Lung (tissue), 12 donors: ENCODE measurements around the gene RSL24D1. TPM values are rescaled to one million over a fixed set of nuclear protein-coding genes. Genes with fewer than 3 reads are reported as not detected.
A peak's percentile ranks its signal among the peaks of the same experiment; 100 is the strongest.

Experiments
- ATAC-seq: fragments of 200-7000 bp; cut with Tn5 transposase; one replicate; pipeline ENCODE4 v1.9.1; 2020; ENCODE audit warnings: moderate number of reproducible peaks; ENCODE audit not compliant: insufficient read depth, low FRiP score
- DNase-seq, 3 donors: peaks; one replicate each; pipeline ENCODE4 v3.0.0-alpha.2; 2013 to 2017
- H3K27ac ChIP-seq, 2 donors: one replicate each; pipeline ENCODE4 v1.5.1; 2013; ENCODE audit warnings: mild to moderate bottlenecking in 2 of 2, moderate library complexity in 2 of 2, control low read depth in 1 of 2, inconsistent platforms in 1 of 2, low read depth in 1 of 2, low read length in 1 of 2
- H3K27me3 ChIP-seq, 3 donors: one replicate each; pipeline ENCODE4 v1.5.1; 2013; ENCODE audit warnings: low read length in 2 of 3; ENCODE audit not compliant: control insufficient read depth in 3 of 3, insufficient read depth in 3 of 3
- H3K36me3 ChIP-seq, 4 donors: one replicate each; pipeline ENCODE4 v1.5.1; 2013; ENCODE audit warnings: low read length in 4 of 4, mild to moderate bottlenecking in 1 of 4, moderate library complexity in 1 of 4; ENCODE audit not compliant: control insufficient read depth in 4 of 4, insufficient read depth in 4 of 4
- H3K4me1 ChIP-seq, 5 donors: one replicate each; pipeline ENCODE4 v1.5.1; 2013; ENCODE audit warnings: low read length in 5 of 5, mild to moderate bottlenecking in 2 of 5, moderate library complexity in 1 of 5; ENCODE audit not compliant: control insufficient read depth in 5 of 5, insufficient read depth in 5 of 5
- H3K4me3 ChIP-seq: one replicate; pipeline ENCODE4 v1.5.1; 2013; ENCODE audit warnings: mild to moderate bottlenecking, control low read depth, moderate library complexity
- H3K9ac ChIP-seq, 2 donors: one replicate each; pipeline ENCODE4 v1.5.1; 2013; ENCODE audit warnings: low read length in 2 of 2, control low read depth in 1 of 2; ENCODE audit not compliant: insufficient read depth in 1 of 2
- H3K9me3 ChIP-seq, 4 donors: one replicate each; pipeline ENCODE4 v1.5.1; 2013; ENCODE audit warnings: low read length in 3 of 4, mild to moderate bottlenecking in 1 of 4, moderate library complexity in 1 of 4; ENCODE audit not compliant: control insufficient read depth in 4 of 4, insufficient read depth in 3 of 4
- CTCF ChIP-seq: IDR thresholded peaks from 2 replicates; pipeline ENCODE4 v1.5.1; 2012; ENCODE audit warnings: mild to moderate bottlenecking; ENCODE audit errors: control extremely low read depth, extremely low read depth
- WGBS, 2 donors: extraction: QIAGEN DNeasy Blood & Tissue Kit; methylation state at CpG; one replicate each; pipeline ENCODE4 v1.1.7; 2013; 5-methylcytosine and 5-hydroxymethylcytosine counted together
- polyA plus RNA-seq, 2 donors: library from polyadenylated mRNA; stranded (reverse); fragments of 200-250 nt; gene quantifications; one replicate each; pipeline ENCODE4 v1.2.1, GENCODE V29; 2013
- total RNA-seq, 2 donors: library from RNA; depleted of rRNA in 1 of 2; stranded (reverse); fragments of >200 nt in 1 of 2; gene quantifications; one replicate each; pipeline ENCODE4 v1.2.1, GENCODE V29; 2014 to 2021
- donor health status: control.
- donor health status: control.
- donor health status: Bipolar disorder and iron deficiency.
- donor health status: healthy.
- donor health status: DM: yes; HTN: yes; CAD: no.

RSL24D1 gene
- total and polyA plus RNA-seq, 4 donors: 45.9 to 102 (median 63.9) TPM

- H3K36me3 ChIP-seq: peaks cover 0 to 2% (median 0%) of the 10 kb centered on the region in 4 donors
- no peaks in the 10 kb centered on the region for H3K27me3 ChIP-seq
- DNase-seq (no peak), ATAC-seq (no peak)
- H3K4me3 ChIP-seq: no peak overlapping the region
- 74 to 79% methylated on average over 1 of the region's 1 CpG for WGBS, 2 donors
- TF ChIP-seq CTCF: no peak
- no peak overlapping the region for H3K27ac ChIP-seq
- H3K4me1 ChIP-seq: peaks cover 0 to 3% (median 0%) of the 10 kb centered on the region in 5 donors
- H3K9me3 ChIP-seq: no peaks in the 10 kb centered on the region
- no peak overlapping the region for H3K9ac ChIP-seq
These were observed 44.4 kb upstream of the RSL24D1 start for GRCh38 chr15:55241186-55241585.

DNA sequence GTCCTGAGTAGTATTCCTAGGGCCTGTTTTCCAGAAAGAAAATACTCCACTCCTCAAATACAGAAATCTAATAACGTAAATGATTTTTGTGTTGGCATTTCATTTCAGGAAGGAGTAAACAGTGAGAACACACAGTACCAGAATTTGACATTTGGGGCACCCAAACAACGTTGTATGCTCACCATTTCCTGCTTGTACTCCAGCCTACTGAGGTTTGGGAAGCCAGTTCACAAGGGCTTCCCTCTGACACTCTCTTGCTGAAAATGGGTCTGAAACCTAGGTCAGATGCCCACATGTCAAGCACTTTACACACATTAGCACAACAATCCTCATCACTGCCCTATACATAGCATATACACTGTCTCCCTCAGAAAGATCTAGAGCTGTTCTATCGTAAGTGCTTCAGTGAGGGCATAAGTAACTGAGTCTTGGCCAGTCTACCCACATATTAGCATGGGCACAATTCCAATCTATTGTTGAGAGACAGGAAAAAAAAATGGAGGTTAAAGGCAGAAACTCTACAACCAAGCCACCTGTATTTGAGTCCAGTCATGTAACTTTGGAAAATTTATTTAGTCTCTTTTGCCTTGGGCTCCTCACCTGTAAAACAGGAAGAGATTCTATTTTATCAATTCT lies 43.5 kb upstream of the RSL24D1 start:
- ATAC-seq (no peak), DNase-seq (no peak)
- Histone ChIP-seq H3K27me3 (no peaks in the 10 kb centered on the region), H3K9me3 (no peaks in the 10 kb centered on the region), H3K4me1 (peaks cover 0 to 3% (median 0%) of the 10 kb centered on the region in 5 donors), H3K36me3 (peaks cover 0 to 2% (median 0%) of the 10 kb centered on the region in 4 donors), H3K4me3 (no peak overlapping the region), H3K9ac (no peak overlapping the region), H3K27ac (peak overlapping the region in 1 of 2 donors; percentile 57)
- TF ChIP-seq CTCF: no peak
- WGBS, 2 donors: 50 to 60% methylated on average over 3 of the region's 3 CpGs

DNA sequence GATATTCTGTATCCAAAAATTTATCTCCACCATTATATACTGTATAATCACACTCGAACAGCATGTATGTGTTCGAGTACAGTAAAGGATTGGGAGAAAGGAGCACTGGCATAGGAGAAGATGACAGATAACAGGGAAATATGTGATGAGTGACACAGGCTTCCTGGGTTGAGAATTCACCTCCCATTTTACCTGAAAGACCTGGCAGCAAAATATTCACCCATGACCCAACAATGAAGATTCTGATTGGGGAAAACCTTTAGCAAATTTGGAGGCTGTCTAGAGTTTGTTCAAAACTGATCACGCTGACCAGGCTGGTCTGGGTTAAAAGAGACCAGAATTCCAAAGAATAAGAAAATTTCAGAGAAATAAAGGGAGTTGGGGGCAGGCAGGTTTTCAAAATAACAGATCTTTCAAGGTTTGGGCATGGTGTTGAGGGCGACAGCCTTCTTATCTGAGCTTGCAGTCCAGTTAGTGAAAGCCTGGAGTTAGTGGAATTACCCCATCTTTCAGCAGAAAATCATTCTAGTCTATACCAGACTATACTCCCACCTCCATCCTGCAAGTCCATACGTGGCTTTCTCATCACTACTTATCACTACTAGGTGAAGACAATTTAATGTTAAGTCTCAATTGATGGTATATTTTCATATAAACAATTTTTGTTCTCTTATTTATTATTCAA lies 42.8 kb upstream of the RSL24D1 start:
- no peak for TF ChIP-seq CTCF

More for the DNA sequence above, 42.8 kb upstream of the RSL24D1 start:
- Histone ChIP-seq H3K4me1 (peaks cover 0 to 1% (median 0%) of the 10 kb centered on the region in 5 donors), H3K36me3 (peaks cover 0 to 2% (median 0%) of the 10 kb centered on the region in 4 donors), H3K27ac (no peak overlapping the region), H3K27me3 (no peaks in the 10 kb centered on the region), H3K4me3 (no peak overlapping the region), H3K9me3 (no peaks in the 10 kb centered on the region), H3K9ac (no peak overlapping the region)
- DNase-seq (no peak), ATAC-seq (no peak)
- 80 to 91% methylated on average over 5 of the region's 5 CpGs for WGBS, 2 donors
